Tibial nerve (tissue), 4 donors: ENCODE measurements around the gene LRRN4CL.

Source experiments
- EP300 ChIP-seq, 2 donors: sonication (generic); formaldehyde crosslinking; IDR thresholded peaks; one replicate each; pipeline ENCODE4 v1.6.1; 2017; ENCODE audit warnings: antibody characterized with exemption in 2 of 2, mild to moderate bottlenecking in 1 of 2
- POLR2A ChIP-seq, 2 donors: fragments of 450-650 bp; IDR thresholded peaks; one replicate each; pipeline ENCODE4 v1.6.1; 2017; ENCODE audit warnings: antibody characterized with exemption in 2 of 2, mild to moderate bottlenecking in 2 of 2, moderate library complexity in 2 of 2
- TF ChIP-seq, protein P1 (sequence below), 5 experiments: fragments of 200-600 bp in 3 of 5; fragments of 450-650 bp in 2 of 5; sonication (generic) in 3 of 5; IDR thresholded peaks; one replicate each; pipeline ENCODE4 v1.5.1; 2016 to 2019; ENCODE audit warnings: antibody characterized with exemption in 5 of 5, mild to moderate bottlenecking in 3 of 5, moderate library complexity in 2 of 5

GRCh38 chr11:62694455-62695167 lies 5.3 kb upstream of the LRRN4CL start:
- TF ChIP-seq, protein P1, sequence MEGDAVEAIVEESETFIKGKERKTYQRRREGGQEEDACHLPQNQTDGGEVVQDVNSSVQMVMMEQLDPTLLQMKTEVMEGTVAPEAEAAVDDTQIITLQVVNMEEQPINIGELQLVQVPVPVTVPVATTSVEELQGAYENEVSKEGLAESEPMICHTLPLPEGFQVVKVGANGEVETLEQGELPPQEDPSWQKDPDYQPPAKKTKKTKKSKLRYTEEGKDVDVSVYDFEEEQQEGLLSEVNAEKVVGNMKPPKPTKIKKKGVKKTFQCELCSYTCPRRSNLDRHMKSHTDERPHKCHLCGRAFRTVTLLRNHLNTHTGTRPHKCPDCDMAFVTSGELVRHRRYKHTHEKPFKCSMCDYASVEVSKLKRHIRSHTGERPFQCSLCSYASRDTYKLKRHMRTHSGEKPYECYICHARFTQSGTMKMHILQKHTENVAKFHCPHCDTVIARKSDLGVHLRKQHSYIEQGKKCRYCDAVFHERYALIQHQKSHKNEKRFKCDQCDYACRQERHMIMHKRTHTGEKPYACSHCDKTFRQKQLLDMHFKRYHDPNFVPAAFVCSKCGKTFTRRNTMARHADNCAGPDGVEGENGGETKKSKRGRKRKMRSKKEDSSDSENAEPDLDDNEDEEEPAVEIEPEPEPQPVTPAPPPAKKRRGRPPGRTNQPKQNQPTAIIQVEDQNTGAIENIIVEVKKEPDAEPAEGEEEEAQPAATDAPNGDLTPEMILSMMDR (IDR thresholded peaks at IDR 0.05), result peak; percentile 70 to 84 (median 83)
- TF ChIP-seq POLR2A (IDR thresholded peaks at IDR 0.05), result no peak
- peak in 1 of 2 donors; percentile 31 for TF ChIP-seq EP300 (IDR thresholded peaks at IDR 0.05)
